ENCODE data around the gene OVOL2.

DNA sequence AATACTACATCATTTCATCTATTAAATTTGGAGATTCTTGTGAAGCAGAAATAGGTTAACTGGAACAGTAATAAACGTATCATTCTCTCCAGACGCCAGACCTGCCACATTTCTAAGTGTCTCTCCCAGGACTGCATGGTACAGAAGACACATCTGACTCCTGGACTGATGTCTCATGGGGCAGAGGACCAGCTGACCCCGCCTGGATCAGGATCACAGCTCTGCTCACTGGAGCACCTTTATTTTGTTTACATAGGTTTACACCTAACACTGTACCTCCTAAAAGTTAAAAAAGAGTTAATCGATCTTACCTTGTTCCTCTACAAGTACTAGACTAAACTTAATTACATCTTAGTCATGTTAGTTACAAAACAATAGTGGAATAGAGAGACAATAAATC is 11.2 kb downstream of the OVOL2 start:
- TF ChIP-seq, protein P1, sequence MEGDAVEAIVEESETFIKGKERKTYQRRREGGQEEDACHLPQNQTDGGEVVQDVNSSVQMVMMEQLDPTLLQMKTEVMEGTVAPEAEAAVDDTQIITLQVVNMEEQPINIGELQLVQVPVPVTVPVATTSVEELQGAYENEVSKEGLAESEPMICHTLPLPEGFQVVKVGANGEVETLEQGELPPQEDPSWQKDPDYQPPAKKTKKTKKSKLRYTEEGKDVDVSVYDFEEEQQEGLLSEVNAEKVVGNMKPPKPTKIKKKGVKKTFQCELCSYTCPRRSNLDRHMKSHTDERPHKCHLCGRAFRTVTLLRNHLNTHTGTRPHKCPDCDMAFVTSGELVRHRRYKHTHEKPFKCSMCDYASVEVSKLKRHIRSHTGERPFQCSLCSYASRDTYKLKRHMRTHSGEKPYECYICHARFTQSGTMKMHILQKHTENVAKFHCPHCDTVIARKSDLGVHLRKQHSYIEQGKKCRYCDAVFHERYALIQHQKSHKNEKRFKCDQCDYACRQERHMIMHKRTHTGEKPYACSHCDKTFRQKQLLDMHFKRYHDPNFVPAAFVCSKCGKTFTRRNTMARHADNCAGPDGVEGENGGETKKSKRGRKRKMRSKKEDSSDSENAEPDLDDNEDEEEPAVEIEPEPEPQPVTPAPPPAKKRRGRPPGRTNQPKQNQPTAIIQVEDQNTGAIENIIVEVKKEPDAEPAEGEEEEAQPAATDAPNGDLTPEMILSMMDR (IDR thresholded peaks at IDR 0.05) = no peak
- no peak for TF ChIP-seq POLR2A (IDR thresholded peaks at IDR 0.05)
- no peak for TF ChIP-seq POLR2AphosphoS5 (IDR thresholded peaks at IDR 0.05)
